Skin of body (tissue), 2 donors: ENCODE measurements around the gene ITPK1. TPM values are rescaled to one million over a fixed set of nuclear protein-coding genes. Genes with fewer than 3 reads are reported as not detected.

ENCODE experiments used
- DNase-seq: peaks from one replicate; lab custom pipeline; 2025; lab: John Stamatoyannopoulos, UW
- total RNA-seq: library from RNA; depleted of rRNA; stranded (reverse); fragments of >200 nt; gene quantifications from one replicate; pipeline ENCODE4 v1.2.3, GENCODE V29; 2014

ITPK1 gene
- total RNA-seq, 1 donor from 2014 or later: 7.6 TPM

DNA sequence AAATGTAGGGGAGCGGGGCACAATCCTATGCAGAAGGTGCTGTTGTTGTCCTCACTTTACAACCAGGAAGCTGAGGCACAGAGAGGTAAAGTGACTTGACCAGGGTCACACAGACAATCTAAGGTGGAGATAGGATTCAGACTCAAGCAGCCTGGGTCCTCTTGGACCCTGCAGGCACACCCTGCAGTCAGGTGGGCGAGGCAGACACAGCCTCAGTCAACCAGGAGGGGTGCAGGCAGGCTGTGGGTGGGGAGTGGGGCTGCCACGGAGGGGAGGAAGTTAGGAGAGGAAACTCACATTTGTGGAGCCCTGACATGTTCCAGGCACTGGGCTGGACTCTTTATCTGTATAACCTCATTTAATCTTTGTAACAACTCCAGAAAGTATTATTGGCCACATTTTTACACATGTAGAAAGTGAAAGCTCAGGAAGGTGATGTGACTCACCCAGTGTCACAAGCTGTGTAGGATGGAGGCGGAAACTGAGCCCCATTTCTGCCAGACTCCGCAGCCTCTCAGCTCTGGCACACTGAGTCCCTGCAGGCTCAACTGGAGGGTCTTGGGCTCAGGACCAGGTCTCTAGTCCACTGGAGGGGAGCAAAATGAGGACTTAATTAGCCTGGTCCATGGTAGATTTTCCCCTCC lies 217.7 kb downstream of the ITPK1 start:
- no peak for DNase-seq

DNA sequence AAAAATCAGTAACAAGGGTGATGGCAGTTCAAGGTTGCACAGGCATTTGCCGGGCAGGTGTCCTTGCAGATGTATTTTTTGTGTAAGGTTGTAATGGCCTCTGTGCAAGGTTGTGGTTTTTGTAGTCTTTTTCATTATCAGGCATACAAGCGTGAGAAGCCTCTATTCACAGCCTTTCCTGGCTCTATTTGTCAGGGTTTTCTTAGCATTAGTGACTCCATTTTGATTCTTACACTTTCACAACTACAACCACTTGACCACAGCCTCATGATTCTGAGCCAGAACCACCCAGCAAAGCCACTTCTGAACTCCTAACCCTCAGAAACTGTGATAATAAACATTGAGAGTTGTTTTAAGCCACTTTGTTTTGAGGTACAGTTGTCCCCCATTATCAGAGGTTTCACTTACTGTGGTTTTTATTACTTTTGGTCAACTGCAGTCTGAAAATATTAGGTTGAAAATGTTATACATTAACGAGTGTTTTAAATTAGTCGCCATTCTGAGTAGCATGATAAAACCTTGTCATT lies 220.3 kb downstream of the ITPK1 start:
- DNase-seq: no peak

- DNase-seq: no peak
Measured at GRCh38 chr14:92892589-92892988, 223.1 kb downstream of the ITPK1 start.

GRCh38 chr14:92890830-92891588 lies 224.7 kb downstream of the ITPK1 start:
- no peak for DNase-seq

DNA sequence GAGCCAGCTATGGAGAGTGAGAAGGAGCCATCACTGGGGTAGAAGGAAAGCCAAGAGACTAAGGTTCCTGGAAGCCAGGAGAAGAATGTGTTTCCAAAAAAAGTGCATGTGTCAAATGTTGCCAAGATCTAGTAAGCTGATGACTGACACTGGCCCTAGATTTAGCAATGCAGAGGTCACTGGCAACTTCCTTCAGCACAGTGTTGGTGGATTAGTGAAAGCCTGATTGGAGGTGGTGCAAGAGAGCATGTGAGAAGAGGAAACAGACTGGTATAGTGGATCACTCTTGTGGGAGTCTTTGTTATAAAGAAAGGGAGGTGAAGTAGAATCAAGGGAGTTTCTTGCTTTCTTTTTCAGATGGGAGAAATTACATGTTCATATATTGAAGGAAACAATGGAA lies 226.8 kb downstream of the ITPK1 start:
- no peak for DNase-seq

DNA sequence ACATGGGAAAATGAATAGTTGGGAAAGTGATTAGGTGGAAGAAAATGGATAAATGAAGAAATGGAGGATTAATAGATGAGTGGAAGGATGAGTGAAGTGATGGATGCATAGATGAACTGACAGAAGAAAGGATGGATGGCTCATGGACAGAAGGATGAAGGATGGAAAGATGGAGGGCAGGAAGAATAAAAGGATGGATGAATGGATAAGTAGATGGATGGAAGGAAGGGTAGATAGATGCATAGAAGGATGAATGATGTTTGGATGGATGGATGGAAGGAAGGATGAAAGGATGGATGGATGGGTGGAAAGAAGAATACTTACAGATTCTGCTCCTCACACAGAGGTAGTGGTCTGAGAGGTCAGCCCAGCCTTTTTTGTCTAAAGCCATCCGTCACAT lies 228.6 kb downstream of the ITPK1 start:
- DNase-seq: no peak

Other genes with a start within 250 kb of the ITPK1 start
- 0.69 TPM for gene CHGA, start 192.8 kb downstream of the ITPK1 start, total RNA-seq
- 17.8 TPM for gene MOAP1, start 69.0 kb upstream of the ITPK1 start, total RNA-seq
- gene LYSET, start 69.4 kb upstream of the ITPK1 start, total RNA-seq: 8.2 TPM
- gene GON7, start 91.1 kb upstream of the ITPK1 start, total RNA-seq: 8.2 TPM
- 33.8 TPM for gene UBR7, start 91.3 kb upstream of the ITPK1 start, total RNA-seq
- 30.5 TPM for gene BTBD7, start 217.1 kb upstream of the ITPK1 start, total RNA-seq
- not detected for gene COX8C, start 231.3 kb upstream of the ITPK1 start, total RNA-seq